Natural killer cell treated with Interleukin-12 subunit alpha and Interleukin-12 subunit beta and Interleukin-15 and Interleukin-18, amount 100 ng/mL, for 72 hours (primary cell): ENCODE data around the gene ATG9B. TPM values are rescaled to one million over a fixed set of nuclear protein-coding genes. Genes with fewer than 3 reads are reported as not detected.

Experiments used
- ATAC-seq, 2 donors: fragments of 150-1000 bp; cut with Tn5 transposase in 1 of 2; sonication (Bioruptor Pico), chemical (Tn5 transposase) in 1 of 2; 2 replicates each; pipeline ENCODE4 v1.10.0; 2021
- DNase-seq: peaks from one replicate; pipeline ENCODE4 v3.0.0; 2022; ENCODE audit warnings: low spot score
- H3K27ac Mint-ChIP-seq, 2 donors: 1 replicate in 1 of 2; 2 replicates in 1 of 2; pipeline ENCODE4 v1.8.0; 2022; ENCODE audit warnings: mixed read lengths in 2 of 2, mild to moderate bottlenecking in 1 of 2, moderate library complexity in 1 of 2
- H3K27me3 Mint-ChIP-seq, 2 donors: 1 replicate in 1 of 2; 2 replicates in 1 of 2; pipeline ENCODE4 v1.8.0; 2022; ENCODE audit warnings: mixed read lengths in 2 of 2
- H3K36me3 Mint-ChIP-seq: one replicate; pipeline ENCODE4 v1.8.0; 2022; ENCODE audit warnings: mixed read lengths
- H3K4me1 Mint-ChIP-seq, 2 donors: 1 replicate in 1 of 2; 2 replicates in 1 of 2; pipeline ENCODE4 v1.8.0; 2022; ENCODE audit warnings: low read depth in 2 of 2, mixed read lengths in 2 of 2, mild to moderate bottlenecking in 1 of 2
- H3K4me3 Mint-ChIP-seq: one replicate; pipeline ENCODE4 v1.8.0; 2022; ENCODE audit warnings: mixed read lengths
- H3K9me3 Mint-ChIP-seq: 2 replicates; pipeline ENCODE4 v1.8.0; 2022; ENCODE audit warnings: mixed read lengths
- total RNA-seq, 2 donors: library from RNA; stranded (reverse); gene quantifications; one replicate each; pipeline ENCODE4 v1.2.3, GENCODE V29; 2022

The ATG9B gene
- total RNA-seq, 2 donors from 2014 or later = 2.5 to 2.7 TPM

DNA sequence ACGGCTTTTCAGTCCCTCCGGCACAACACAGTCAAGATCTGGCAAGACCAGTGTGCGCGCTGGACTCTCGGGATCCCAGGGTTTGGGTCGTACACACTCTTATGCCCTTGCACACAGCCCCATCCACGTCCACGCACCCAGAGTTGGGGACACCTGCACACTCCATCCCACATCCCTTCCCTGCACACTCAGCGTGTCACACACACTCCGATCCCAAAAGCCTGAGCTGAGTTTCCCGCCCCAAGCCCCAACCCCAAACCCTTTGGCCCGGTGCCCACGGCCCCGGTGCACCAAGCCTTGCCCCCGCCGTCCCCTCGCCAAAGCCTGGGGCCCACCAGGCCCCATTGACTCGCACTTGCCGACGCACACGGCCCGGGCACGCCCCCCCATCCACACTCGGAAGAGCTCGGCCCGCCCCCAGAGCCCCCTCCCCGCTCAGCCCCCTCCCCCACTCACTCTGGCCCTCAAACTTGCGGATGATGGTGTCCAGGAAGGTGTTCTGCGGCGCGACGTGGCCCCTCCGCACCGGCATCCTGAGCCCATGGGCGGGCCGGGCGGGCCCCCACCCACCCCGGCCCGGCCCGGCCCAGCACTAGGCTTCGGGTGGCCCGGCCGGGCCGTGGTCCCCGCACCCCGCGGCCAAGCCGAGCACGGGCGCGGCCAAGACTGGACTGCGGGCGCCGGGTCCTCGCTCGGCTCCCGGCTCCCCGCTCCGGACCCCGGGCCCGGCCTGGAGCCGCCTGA, 46.7 kb downstream of the ATG9B start:
- Mint-ChIP-seq H3K4me3 (peak overlapping the region; percentile 77), H3K27me3 (peaks cover 34 to 37% of the 10 kb centered on the region in 2 donors), H3K9me3 (no peaks in the 10 kb centered on the region), H3K27ac (no peak overlapping the region), H3K36me3 (peaks cover 4% of the 10 kb centered on the region), H3K4me1 (peaks cover 16 to 20% of the 10 kb centered on the region in 2 donors)
- no peak for DNase-seq
- ATAC-seq = no peak

DNA sequence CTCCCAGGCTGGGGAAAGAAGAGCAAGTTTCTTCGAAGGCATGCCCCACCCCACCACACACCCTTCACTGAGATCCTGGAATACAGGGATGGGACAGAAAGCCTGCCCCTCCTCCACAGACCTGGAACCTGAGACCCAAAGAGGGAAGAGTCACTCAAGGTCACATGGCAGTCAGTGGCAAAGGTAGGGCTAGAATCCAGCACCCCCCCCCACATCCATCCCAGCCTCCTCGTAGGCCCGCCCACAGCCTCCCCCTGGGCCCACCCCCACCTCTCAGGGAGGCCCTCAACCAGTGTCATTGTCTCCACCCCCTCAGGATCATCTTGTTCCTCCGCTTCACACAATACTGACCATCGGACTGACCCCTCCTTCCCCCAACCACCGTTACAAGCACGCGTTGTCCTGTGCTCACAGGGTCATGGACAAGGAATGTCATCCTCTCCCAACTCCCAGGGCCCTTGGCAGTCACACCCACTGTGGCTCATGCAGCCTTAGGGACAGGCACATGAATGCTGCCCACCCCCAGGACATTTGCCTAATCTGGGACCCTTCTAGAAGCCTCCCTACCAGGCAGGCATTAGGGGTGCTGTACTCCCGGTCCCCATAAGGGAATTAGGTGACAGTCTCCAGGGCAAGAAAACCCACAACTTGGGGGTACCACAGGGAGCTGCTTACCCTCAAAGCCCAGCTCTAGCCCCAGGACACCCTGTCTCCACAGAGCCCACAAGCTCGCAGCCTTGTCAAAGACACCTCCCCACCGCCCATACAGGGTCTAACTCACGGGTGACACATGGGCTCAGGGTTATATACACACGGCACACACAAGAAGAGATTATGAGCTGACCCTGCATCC, 47.5 kb downstream of the ATG9B start:
- Mint-ChIP-seq H3K4me1 (peaks cover 16 to 20% of the 10 kb centered on the region in 2 donors), H3K27ac (peak overlapping the region in 1 of 2 donors; percentile 55), H3K27me3 (peaks cover 30 to 33% of the 10 kb centered on the region in 2 donors), H3K9me3 (no peaks in the 10 kb centered on the region), H3K36me3 (peaks cover 4% of the 10 kb centered on the region), H3K4me3 (peak overlapping the region; percentile 77)
- ATAC-seq (no peak), DNase-seq (no peak)

DNA sequence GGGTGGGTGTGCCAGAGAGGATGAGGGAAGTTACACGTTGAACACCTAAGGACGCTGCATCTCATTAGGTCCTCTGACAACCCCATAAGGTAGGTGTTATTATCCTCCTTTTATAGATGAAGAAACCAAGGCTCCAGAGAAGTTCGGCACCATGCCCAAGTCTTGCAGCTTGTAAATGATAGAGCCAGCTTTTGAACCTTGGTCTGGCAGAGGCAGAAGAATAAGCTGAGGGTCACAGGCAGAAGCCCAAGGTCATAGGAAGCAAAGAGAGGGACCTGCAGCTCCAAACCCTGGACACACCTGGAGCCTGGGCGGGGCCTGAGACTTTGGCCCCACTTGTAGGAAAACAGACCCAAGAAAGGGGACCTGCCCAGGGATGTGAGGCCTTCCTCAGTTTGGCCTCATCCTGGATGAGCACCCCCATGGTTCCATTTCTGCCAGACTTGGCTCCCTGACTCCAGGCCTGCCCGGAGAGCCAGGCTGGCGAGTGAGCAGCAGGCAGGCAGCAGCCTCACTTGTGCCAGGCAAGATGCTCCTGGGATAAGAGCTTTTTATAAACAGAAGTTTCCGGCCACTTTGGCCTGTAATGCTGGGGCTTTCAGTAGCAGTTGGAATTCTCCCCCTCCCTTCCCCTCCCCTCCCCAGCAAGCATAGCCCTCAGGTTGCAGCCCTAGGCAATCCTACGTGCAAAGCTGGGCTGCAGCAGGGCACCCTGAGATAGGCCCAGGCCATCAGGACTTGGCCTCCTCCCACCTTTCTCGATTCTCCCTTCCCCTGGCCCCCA, 48.6 kb downstream of the ATG9B start:
- H3K27ac Mint-ChIP-seq = no peak overlapping the region
- no peaks in the 10 kb centered on the region for H3K9me3 Mint-ChIP-seq
- DNase-seq = no peak
- peaks cover 22 to 25% of the 10 kb centered on the region in 2 donors for H3K27me3 Mint-ChIP-seq
- ATAC-seq = no peak
- H3K4me3 Mint-ChIP-seq = peak overlapping the region; percentile 76
- H3K4me1 Mint-ChIP-seq = peaks cover 16 to 20% of the 10 kb centered on the region in 2 donors
- H3K36me3 Mint-ChIP-seq = peaks cover 4% of the 10 kb centered on the region

DNA sequence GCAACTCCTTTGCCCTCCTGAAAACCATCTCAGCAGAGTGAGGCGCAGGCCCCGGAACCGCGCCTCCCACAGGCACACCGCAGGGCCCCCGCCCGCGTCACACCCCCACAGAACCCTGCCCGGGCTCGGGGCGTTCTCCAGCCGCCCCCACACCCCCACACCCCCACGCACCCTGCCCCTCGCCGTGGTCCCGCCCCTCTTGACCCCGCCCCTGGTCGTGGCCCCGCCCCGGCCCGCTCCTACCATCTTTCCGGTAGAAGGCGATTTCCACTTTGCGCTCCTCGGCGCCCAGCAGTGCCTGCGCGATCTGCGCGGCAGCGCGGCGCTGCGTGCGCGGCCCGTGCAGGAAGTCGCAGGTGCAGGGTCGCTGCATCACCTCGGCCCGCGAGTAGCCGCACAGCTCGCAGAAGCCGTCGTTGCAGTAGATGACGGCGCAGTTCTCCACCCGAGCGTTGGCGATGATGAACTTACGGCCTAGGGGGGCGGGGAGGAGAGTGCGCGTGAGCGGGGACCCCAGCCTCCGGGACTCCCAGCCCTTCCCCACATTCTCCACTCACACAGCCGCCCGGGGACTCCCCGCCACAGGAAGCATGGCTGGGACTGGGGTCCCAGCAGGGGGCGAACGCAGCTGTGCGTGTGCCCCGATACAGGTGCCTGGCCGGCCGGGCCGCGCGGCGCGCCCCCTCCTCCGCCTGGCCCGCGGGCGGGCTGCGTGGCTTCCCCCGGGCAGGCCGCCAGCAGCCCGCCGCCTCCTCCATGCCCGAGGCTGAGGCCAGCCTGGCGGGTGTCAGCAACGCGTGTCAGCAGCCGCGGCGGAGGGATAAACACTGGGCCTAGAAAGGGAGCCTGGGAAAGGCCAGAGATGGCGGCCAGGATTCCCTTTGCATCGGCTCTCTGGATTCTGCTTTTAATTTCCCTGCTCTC, 49.6 kb downstream of the ATG9B start:
- Mint-ChIP-seq H3K36me3 (peaks cover 4% of the 10 kb centered on the region), H3K4me3 (peak overlapping the region; percentile 76), H3K27ac (no peak overlapping the region), H3K9me3 (no peaks in the 10 kb centered on the region), H3K27me3 (peaks cover 20% of the 10 kb centered on the region in 2 donors), H3K4me1 (peaks cover 16 to 20% of the 10 kb centered on the region in 2 donors)
- DNase-seq (peak; percentile 76), ATAC-seq (peak; percentile 75 to 82)

DNA sequence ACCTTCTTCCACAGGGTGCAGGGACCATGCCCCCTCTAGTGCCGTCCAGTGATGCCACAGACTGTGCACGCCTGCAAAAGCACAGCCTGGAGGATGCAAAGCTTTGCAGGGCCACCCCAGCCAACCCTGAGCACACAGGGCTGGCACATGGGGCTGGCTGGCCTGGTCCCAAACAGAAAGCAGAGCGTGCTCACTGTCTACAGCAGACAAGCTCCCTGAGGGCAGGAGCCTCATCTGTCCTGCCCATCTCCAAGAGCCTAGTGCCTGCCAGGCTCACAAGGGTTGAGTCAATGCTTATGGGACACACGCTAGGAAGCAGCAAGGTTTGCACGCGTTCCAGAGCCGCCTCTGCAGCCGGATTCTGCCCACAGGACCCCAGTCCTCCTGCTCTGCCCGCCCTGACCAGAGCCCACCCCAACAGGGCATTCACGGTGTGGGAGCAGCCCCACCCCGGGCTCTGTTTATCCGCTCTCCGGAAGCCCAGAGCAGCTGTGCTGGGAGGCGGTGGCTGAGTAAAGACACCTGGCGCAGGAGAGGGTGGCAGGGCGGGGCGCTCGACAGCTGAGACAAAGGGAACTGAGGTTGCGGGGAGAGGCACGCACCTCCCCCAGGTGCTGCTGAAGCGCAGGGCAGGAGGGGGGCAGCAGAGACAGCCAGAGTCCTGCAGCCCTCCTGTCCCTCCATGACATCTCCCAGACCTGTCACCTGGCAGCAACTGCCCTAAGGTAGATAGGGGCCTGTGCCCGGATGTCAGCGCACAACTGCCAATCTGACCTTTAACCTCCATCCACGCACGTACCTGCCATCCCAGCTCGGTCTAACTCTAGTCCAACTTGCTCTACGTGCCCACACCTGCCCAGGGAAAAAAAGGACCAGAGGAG, 50.5 kb downstream of the ATG9B start:
- H3K27ac Mint-ChIP-seq = no peak overlapping the region
- peak overlapping the region; percentile 76 for H3K4me3 Mint-ChIP-seq
- peaks cover 14 to 19% of the 10 kb centered on the region in 2 donors for H3K4me1 Mint-ChIP-seq
- ATAC-seq = no peak
- DNase-seq = no peak
- H3K9me3 Mint-ChIP-seq = no peaks in the 10 kb centered on the region
- H3K27me3 Mint-ChIP-seq = peaks cover 17 to 18% of the 10 kb centered on the region in 2 donors
- peaks cover 3% of the 10 kb centered on the region for H3K36me3 Mint-ChIP-seq

DNA sequence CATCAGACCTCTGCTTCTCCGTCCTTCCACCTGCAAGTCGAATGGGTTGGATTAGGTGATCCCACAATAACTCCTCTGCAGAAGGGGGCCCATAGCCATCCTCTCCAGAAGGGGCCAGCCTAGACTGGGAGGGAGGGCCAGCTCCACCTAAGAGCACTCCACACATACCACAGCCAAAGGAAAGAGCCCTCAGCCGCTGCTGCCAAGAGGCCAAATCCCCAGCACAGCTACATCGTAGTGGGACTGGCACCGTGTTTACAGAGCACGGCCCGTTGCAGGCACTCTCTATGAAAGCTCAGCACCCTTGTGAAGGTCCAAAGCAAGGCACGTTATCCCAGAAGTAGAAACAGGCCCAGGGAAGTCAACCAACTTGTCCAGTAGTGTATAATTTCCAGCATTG, 51.6 kb downstream of the ATG9B start:
- Mint-ChIP-seq H3K4me3 (no peak overlapping the region), H3K27ac (no peak overlapping the region), H3K9me3 (no peaks in the 10 kb centered on the region), H3K27me3 (peaks cover 19 to 23% of the 10 kb centered on the region in 2 donors), H3K4me1 (peaks cover 10 to 13% of the 10 kb centered on the region in 2 donors), H3K36me3 (no peaks in the 10 kb centered on the region)
- ATAC-seq (no peak), DNase-seq (no peak)

DNA sequence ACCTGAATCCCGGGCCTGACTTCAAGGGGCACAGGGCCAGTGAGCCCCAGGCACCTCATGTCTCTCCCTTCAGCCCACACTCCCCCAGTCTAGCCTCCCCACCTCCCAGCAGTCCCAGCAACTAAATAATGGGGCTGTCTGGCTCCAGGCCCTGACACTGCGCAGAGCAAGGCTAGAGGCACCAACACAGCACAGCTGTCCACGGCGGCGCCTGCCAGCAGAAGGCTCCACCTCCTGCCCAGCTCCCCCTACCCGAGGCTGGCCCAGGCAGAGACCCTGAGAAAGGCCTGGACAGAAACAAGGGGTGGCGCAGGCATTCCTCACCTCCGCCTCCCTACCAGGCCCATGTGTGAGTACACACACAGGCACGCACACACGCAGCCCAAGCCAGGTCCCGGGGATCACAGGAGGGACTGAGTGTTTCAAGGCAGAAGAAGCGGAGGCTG, 52.2 kb downstream of the ATG9B start:
- peaks cover 22 to 25% of the 10 kb centered on the region in 2 donors for H3K27me3 Mint-ChIP-seq
- H3K4me1 Mint-ChIP-seq = peaks cover 5 to 9% of the 10 kb centered on the region in 2 donors
- ATAC-seq (no peak), DNase-seq (no peak)
- no peak overlapping the region for H3K27ac Mint-ChIP-seq
- H3K4me3 Mint-ChIP-seq = no peak overlapping the region
- no peaks in the 10 kb centered on the region for H3K9me3 Mint-ChIP-seq
- no peaks in the 10 kb centered on the region for H3K36me3 Mint-ChIP-seq

DNA sequence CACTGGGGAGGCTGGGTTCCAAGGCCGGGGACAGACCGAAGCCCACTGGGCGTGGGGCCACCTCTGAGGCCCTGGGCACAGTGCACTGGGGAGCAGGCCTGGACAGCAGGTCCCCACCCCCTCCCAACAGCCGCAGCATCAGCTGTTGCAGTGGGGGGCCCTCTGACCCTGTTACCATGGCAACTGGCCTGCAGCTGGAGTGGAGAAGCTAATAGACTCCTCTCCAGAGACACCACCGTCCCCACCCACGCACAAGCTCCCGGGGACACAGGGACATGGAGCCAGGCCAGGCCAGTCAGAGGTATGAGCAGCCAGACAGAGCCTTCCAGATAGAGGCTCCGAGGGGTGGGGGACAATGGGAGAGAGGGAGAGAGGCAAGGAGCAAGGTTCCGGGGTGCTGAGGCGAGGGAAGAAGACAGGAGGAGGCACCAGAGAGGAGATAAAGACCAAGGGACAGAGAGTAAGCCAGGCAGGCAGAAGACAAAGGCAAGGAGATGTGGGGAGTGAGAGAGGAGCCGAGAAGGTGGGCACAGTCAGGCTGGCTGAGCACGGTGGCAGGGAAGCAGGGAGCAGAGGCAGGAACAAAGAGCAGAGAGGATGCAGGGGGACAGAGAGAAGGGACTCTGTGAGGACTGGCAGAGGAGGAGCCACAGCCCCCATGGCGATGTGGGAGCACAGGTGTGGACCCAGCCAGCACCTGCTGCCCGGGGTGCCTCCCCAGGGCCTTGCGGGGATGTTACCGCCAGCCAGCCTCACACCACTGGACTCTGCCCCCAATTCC, 52.9 kb downstream of the ATG9B start:
- peaks cover 18 to 25% of the 10 kb centered on the region in 2 donors for H3K27me3 Mint-ChIP-seq
- ATAC-seq (no peak), DNase-seq (no peak)
- no peak overlapping the region for H3K4me3 Mint-ChIP-seq
- H3K36me3 Mint-ChIP-seq = no peaks in the 10 kb centered on the region
- peaks cover 5% of the 10 kb centered on the region in 2 donors for H3K4me1 Mint-ChIP-seq
- H3K9me3 Mint-ChIP-seq = no peaks in the 10 kb centered on the region
- H3K27ac Mint-ChIP-seq = no peak overlapping the region

DNA sequence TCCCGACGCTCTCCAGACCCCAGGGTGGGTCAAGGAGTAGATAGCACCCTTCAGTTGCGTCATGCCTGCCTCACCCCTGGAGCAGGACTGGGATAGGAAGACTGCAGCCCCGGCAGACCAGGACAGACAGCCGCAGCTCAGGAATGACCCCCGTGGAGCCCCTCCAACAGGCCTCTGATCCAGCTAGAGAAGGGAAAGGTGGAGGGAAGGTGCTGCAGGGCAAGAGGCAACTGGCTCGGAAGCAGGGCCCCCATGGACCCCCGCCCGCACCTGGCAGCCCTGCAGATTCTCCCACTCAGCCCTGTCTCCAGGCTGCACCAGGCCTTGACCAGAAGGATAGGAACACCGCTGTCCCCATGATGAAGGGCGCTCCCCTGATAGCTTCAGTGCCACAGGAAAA, 53.9 kb downstream of the ATG9B start:
- no peaks in the 10 kb centered on the region for H3K36me3 Mint-ChIP-seq
- H3K9me3 Mint-ChIP-seq = no peaks in the 10 kb centered on the region
- no peak overlapping the region for H3K27ac Mint-ChIP-seq
- ATAC-seq = no peak
- H3K27me3 Mint-ChIP-seq = peaks cover 19 to 26% of the 10 kb centered on the region in 2 donors
- no peak overlapping the region for H3K4me3 Mint-ChIP-seq
- peaks cover 3% of the 10 kb centered on the region in 2 donors for H3K4me1 Mint-ChIP-seq
- no peak for DNase-seq

DNA sequence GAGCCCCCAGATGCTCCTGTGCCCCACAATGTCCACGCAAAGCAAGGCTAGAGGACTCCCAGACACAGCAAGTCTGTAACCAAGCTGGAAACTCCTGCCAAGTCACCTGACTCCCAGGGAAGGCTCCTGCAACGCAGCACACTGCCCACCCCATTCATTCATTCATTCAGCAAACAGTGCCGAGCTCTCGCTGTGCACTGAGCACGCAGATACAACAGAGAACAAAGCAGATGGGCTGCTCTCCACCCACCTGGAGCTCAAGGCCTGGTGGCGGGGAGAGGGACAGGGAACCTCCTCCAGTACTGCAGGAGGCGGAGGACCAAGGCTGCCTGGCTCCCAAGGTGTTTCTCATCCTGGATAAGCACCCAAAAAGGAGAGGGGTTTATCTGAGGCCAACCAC, 54.8 kb downstream of the ATG9B start:
- Mint-ChIP-seq H3K36me3 (no peaks in the 10 kb centered on the region), H3K27me3 (peaks cover 20 to 26% of the 10 kb centered on the region in 2 donors)

DNA sequence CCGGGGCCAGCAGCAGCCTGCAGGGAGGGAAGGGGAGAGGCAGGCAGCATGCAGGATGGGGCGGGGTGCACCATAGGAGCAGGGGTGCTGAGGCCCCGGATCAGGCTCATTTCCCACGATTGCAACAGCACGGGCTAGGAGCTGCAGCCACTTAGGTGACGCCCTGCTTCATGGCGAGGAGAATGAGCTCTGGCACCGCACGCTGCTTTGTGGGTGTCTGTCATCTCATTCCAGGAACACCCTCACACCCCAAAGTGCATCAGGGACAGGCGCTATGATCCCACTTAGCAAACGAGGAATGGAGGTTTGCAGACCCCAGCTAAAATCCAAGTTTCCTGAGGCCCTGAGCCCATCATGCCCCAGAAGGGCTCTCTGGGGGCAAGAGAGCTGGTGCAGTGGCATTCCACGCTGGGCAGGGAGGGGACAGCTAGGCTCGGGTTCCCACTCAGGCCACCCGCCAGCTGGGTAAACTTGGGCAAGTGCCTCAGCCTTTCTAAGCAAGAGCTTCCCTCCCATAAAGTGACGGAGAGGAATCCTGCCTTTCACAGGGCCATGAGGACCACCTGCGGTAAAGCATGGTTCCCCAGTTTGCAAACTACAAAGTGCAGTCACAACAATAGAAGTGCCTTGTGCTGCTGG, 55.4 kb downstream of the ATG9B start:
- H3K27me3 Mint-ChIP-seq = peaks cover 20 to 26% of the 10 kb centered on the region in 2 donors
- no peaks in the 10 kb centered on the region for H3K36me3 Mint-ChIP-seq
- DNase-seq = no peak
- no peaks in the 10 kb centered on the region for H3K4me1 Mint-ChIP-seq
- no peak overlapping the region for H3K4me3 Mint-ChIP-seq
- no peak for ATAC-seq
- H3K27ac Mint-ChIP-seq = no peak overlapping the region
- no peaks in the 10 kb centered on the region for H3K9me3 Mint-ChIP-seq

More for the DNA sequence above, 54.8 kb downstream of the ATG9B start:
- DNase-seq = no peak
- no peaks in the 10 kb centered on the region for H3K9me3 Mint-ChIP-seq
- no peak overlapping the region for H3K4me3 Mint-ChIP-seq
- no peaks in the 10 kb centered on the region for H3K4me1 Mint-ChIP-seq
- H3K27ac Mint-ChIP-seq = no peak overlapping the region
- ATAC-seq = no peak
